Activated CD8-positive, alpha-beta memory T cell treated with anti-CD3 and anti-CD28 coated beads for 24 hours (primary cell): ENCODE data around the gene PRICKLE3.
"Not testable (repeated sequence)": the region's sequence is repeated elsewhere in the genome, so short reads cannot be mapped to it uniquely, and the experiment has no call there.

Experiments
- DNase-seq: peaks from one replicate; pipeline ENCODE4 v3.0.0-alpha.2; 2020

The PRICKLE3 gene

GRCh38 chrX:49155900-49156837 is 30.0 kb downstream of the PRICKLE3 start:
- DNase-seq = peak; percentile 90

DNA sequence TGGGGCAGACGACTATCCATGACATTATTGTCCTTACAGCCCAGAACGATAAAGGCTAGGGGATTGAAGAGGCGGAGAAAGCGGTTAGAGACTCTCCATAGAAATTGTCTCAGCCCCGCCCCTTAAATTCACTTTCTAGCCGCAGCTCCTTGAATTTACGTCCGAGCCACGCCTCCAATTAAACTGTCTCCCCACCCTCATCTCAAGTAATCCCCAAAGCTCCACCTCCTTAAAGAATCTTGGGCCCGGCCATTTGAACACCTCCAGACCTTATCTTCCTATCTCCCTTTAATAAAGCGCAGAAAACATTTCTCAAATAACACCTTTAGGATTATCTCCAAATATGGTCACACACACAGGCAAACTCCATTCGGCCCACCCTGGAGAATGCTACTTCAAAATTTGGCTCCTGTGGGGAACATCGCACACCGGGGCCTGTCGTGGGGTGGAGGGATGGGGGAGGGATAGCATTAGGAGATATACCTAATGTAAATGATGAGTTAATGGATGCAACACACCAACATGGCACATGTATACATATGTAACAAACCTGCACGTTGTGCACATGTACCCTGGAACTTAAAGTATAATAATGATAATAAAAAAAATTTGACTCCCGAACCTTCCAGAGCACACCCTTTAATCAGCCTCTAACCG is 30.8 kb downstream of the PRICKLE3 start:
- DNase-seq = no peak

GRCh38 chrX:49153467-49153866 is 32.7 kb downstream of the PRICKLE3 start:
- DNase-seq = no peak

DNA sequence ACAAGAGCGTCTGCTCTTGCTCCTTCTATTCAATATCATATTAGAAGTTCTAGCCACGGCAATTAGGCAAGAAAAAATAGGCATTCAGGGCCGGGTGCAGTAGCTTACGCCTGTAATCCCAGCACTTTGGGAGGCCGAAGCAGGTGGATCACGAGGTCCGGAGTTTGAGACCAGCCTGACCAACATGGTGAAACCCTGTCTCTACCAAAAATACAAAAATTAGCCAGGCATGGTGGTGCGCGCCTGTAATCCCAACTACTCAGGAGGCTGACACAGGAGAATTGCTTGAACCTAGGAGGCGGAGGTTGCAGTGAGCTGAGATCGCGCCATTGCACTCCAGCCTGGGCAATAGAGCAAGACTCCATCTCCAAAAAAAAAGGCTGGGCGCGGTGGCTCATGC is 36.9 kb downstream of the PRICKLE3 start:
- not testable (repeated sequence) for DNase-seq

DNA sequence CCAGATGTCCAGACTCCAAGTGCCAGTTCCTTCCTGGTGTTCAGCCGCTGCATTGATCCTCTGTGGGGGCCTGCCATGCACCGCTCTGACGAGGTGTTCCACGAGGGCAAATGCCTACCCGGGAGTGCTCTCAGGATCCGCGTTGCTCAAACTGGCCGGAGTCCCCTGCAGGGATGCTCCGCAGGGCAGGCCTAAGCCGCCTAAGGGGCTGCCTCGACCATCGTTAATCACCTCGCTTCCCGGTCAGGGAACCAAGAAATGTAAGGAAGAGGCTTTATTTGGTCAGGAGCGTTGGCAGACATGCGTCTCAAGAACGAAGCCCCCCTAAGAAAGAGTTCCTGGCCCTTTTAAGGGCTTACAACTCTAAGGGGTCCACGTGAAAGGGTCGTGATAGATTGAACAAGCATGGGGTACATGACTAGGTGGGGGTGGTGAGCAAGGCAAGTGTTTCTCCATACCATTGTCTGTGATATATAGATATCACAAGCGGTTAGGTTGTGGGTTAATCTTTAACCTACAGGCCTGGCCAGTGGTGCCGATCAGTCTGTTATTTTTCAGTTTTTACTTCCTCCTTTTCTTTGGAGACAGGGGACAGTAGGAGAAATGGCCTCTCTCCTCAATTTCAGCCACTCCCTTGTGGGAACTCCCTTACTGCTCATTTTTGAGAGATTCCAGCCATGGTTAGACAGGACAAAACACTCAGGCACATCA is 37.6 kb downstream of the PRICKLE3 start:
- DNase-seq = not testable (repeated sequence)

DNA sequence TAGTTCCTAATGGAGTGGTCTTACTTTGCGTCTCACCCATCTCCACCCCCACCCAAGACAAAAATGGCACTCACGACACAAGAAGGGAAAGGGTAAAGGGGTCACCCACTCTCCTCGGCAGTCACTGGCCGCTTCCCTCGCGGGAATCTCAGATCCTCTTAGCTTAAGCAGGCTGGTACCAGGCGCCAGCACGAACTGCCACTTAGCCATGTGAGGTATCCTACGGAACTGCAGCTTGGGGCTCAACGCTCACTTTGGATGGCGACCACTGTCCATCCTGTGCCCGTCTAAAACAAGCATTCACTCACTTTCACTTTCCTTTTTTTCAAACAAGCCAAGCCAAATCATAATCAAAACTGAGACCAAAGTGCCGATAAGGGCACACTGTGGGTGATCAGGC is 38.2 kb downstream of the PRICKLE3 start:
- DNase-seq = no peak

DNA sequence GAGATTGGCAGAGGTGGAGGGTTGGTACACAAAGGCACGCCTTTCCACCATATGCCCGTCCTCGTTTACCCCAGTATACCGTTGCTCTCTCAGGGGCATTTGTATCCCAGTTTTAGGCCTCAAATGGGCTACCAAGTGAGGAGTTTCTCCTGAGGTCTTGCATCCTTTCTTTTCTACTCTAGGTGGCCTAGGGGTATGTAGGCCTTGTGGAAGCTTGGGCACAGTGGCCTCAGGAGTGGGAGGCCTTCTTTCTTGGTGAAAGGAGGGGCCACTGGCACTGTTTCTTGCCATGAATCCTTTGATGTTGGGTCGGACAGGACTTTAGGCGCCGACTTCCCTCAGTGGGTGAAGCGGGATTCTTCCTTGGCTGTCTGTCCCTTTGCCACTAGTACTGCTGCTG is 38.9 kb downstream of the PRICKLE3 start:
- no peak for DNase-seq

DNA sequence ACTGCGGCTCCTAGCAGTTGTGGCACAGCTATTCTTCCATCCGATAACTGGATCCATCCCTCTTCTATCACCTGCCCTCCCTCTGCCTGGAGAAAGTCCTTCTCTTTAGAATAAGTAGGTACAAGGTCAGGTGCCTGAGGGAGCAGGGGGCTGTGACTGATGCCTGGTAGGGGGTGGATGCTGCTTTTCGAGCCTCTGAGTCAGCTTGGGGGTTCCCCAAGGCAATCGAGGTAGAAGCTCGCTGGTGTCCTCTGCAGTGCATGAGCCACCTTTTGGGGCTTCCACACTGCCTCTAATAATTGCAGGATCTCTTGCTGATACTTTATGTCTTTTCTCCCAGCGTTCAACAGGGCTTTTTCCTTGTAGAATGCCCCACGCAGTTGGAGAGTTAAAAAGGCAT is 43.0 kb downstream of the PRICKLE3 start:
- not testable (repeated sequence) for DNase-seq

GRCh38 chrX:49142264-49142663 is 43.9 kb downstream of the PRICKLE3 start:
- not testable (repeated sequence) for DNase-seq

DNA sequence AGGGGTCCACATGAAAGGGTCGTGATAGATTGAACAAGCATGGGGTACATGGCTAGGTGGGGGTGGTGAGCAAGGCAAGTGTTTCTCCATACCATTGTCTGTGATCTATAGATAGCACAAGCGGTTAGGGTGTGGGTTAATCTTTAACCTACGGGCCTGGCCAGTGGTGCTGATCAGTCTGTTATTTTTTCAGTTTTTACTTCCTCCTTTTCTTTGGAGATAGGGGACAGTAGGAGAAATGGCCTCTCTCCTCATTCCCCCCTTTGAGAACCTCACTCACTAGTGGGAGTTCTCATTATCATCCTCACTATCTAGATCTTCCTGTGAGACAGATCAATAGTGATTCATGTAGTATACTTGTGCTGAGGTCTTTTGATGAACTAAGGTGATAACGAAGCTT is 46.5 kb downstream of the PRICKLE3 start:
- DNase-seq = no peak

GRCh38 chrX:49137492-49137891 is 48.7 kb downstream of the PRICKLE3 start:
- DNase-seq = no peak

- DNase-seq = no peak
Measured at GRCh38 chrX:49133759-49134158, 52.4 kb downstream of the PRICKLE3 start.

- DNase-seq = not testable (repeated sequence)
Measured at GRCh38 chrX:49132275-49132674, 53.9 kb downstream of the PRICKLE3 start.

GRCh38 chrX:49129427-49129826 is 56.7 kb downstream of the PRICKLE3 start:
- DNase-seq = no peak

- DNase-seq = not testable (repeated sequence)
Measured at GRCh38 chrX:49127742-49128258, 58.4 kb downstream of the PRICKLE3 start.
